AG10803 (cell line): ENCODE results near the gene CYB561D1.

Experiments
- DNase-seq: peaks from one replicate; pipeline ENCODE4 v3.0.0; 2010; ENCODE audit warnings: low read depth
- H3K4me3 ChIP-seq: 2 replicates; pipeline ENCODE4 v1.5.1; 2011; ENCODE audit warnings: mild to moderate bottlenecking, low read length, control low read depth
- CTCF ChIP-seq: conservative IDR thresholded peaks from 2 replicates; pipeline ENCODE4 v1.5.1; 2011; ENCODE audit warnings: mild to moderate bottlenecking, low read length, control low read depth, inconsistent platforms

The CYB561D1 gene

GRCh38 chr1:109481646-109482045 lies 12.2 kb upstream of the CYB561D1 start:
- TF ChIP-seq CTCF: no peak
- no peak overlapping the region for H3K4me3 ChIP-seq
- no peak for DNase-seq

GRCh38 chr1:109482242-109482641 lies 11.7 kb upstream of the CYB561D1 start:
- H3K4me3 ChIP-seq: no peak overlapping the region
- TF ChIP-seq CTCF: no peak
- DNase-seq: no peak

- no peak for TF ChIP-seq CTCF
- H3K4me3 ChIP-seq: peak overlapping the region; percentile 65
- DNase-seq: no peak
Measured at GRCh38 chr1:109482791-109483671, 10.9 kb upstream of the CYB561D1 start.

- TF ChIP-seq CTCF: no peak
- peak within 1 kb of the TSS; percentile 91 for H3K4me3 ChIP-seq
- peak; percentile 89 for DNase-seq
Measured at GRCh38 chr1:109483672-109484518, 10.0 kb upstream of the CYB561D1 start, which contains the start of gene ATXN7L2. TSS of gene ATXN7L2 (plus strand) at chr1:109483905. CDS start at chr1:109483954, 49 bp downstream.

GRCh38 chr1:109484519-109484975 lies 9.3 kb upstream of the CYB561D1 start:
- no peak for TF ChIP-seq CTCF
- H3K4me3 ChIP-seq: peak overlapping the region; percentile 91
- DNase-seq: no peak

GRCh38 chr1:109485001-109485400 lies 8.9 kb upstream of the CYB561D1 start:
- TF ChIP-seq CTCF: no peak
- DNase-seq: no peak
- peak overlapping the region; percentile 91 for H3K4me3 ChIP-seq
